GM19467 (cell line): ENCODE results near the gene TFR2.

ENCODE experiments used
- ATAC-seq: cut with Tn5 transposase; IDR thresholded peaks from one replicate; pipeline ENCODE4 v1.9.1; 2021; ENCODE audit warnings: mild to moderate bottlenecking, moderate library complexity; ENCODE audit not compliant: unreplicated experiment

TFR2 gene

GRCh38 chr7:100588438-100588837 is 52.9 kb downstream of the TFR2 start:
- ATAC-seq: no peak

GRCh38 chr7:100586266-100587025 is 54.9 kb downstream of the TFR2 start, which contains the start of gene FBXO24:
TSS of gene FBXO24 (plus strand) at chr7:100586328. CDS start at chr7:100586626, 298 bp downstream.
- ATAC-seq: peak; percentile 85

- peak; percentile 21 for ATAC-seq
These were observed 55.7 kb downstream of the TFR2 start, which contains the start of gene LRCH4 for GRCh38 chr7:100585511-100586265. TSS of gene LRCH4 (minus strand) at chr7:100586129. CDS start at chr7:100586100, 29 bp downstream.

GRCh38 chr7:100584683-100585510 is 56.5 kb downstream of the TFR2 start:
- no peak for ATAC-seq

GRCh38 chr7:100584054-100584682 is 57.2 kb downstream of the TFR2 start:
- no peak for ATAC-seq

GRCh38 chr7:100583132-100584053 is 58.0 kb downstream of the TFR2 start:
- no peak for ATAC-seq

GRCh38 chr7:100582650-100583049 is 58.7 kb downstream of the TFR2 start:
- ATAC-seq: no peak

- ATAC-seq: no peak
These were observed 59.2 kb downstream of the TFR2 start for GRCh38 chr7:100582041-100582579.

- ATAC-seq: no peak
These were observed 60.7 kb downstream of the TFR2 start for GRCh38 chr7:100580466-100581283.

GRCh38 chr7:100578246-100579183 is 62.8 kb downstream of the TFR2 start:
- no peak for ATAC-seq

GRCh38 chr7:100577507-100577906 is 63.8 kb downstream of the TFR2 start:
- ATAC-seq: no peak

- ATAC-seq: no peak
These were observed 64.2 kb downstream of the TFR2 start for GRCh38 chr7:100577103-100577502.

GRCh38 chr7:100576384-100576993 is 64.9 kb downstream of the TFR2 start:
- ATAC-seq: no peak

- ATAC-seq: no peak
These were observed 65.5 kb downstream of the TFR2 start for GRCh38 chr7:100575746-100576383.

GRCh38 chr7:100575206-100575631 is 66.1 kb downstream of the TFR2 start:
- ATAC-seq: no peak
